HuH-7.5 (cell line): Measurements from ENCODE around the gene GRAMD1C.

ENCODE experiments used
- DNase-seq: peaks from one replicate; pipeline ENCODE4 v3.0.0; 2011; ENCODE audit warnings: low spot score

Gene GRAMD1C

GRCh38 chr3:113852506-113852905 lies 13.9 kb downstream of the GRAMD1C start:
- DNase-seq, result no peak

GRCh38 chr3:113867506-113867905 lies 28.9 kb downstream of the GRAMD1C start:
- no peak for DNase-seq

- DNase-seq, result no peak
Measured at GRCh38 chr3:113873293-113873692, 34.7 kb downstream of the GRAMD1C start.

- peak; percentile 58 for DNase-seq
Measured at GRCh38 chr3:113873814-113874526, 35.4 kb downstream of the GRAMD1C start.

- DNase-seq, result no peak
Measured at GRCh38 chr3:113878403-113878802, 39.8 kb downstream of the GRAMD1C start.

GRCh38 chr3:113885050-113885449 lies 46.5 kb downstream of the GRAMD1C start:
- no peak for DNase-seq

GRCh38 chr3:113890256-113890900 lies 51.8 kb downstream of the GRAMD1C start:
- peak; percentile 38 for DNase-seq

GRCh38 chr3:113894927-113895326 lies 56.3 kb downstream of the GRAMD1C start:
- no peak for DNase-seq

- no peak for DNase-seq
Measured at GRCh38 chr3:113895964-113896363, 57.4 kb downstream of the GRAMD1C start.

- no peak for DNase-seq
Measured at GRCh38 chr3:113896930-113897329, 58.3 kb downstream of the GRAMD1C start.

- DNase-seq, result no peak
Measured at GRCh38 chr3:113897373-113897777, 58.8 kb downstream of the GRAMD1C start.

GRCh38 chr3:113898892-113899291 lies 60.3 kb downstream of the GRAMD1C start:
- no peak for DNase-seq

- no peak for DNase-seq
Measured at GRCh38 chr3:113906568-113907140, 68.1 kb downstream of the GRAMD1C start.

- no peak for DNase-seq
Measured at GRCh38 chr3:113908133-113908532, 69.5 kb downstream of the GRAMD1C start.

GRCh38 chr3:113910966-113911365 lies 72.4 kb downstream of the GRAMD1C start:
- no peak for DNase-seq

GRCh38 chr3:113912552-113913236 lies 74.1 kb downstream of the GRAMD1C start:
- DNase-seq, result peak; percentile 31

- DNase-seq, result no peak
Measured at GRCh38 chr3:113914646-113915045, 76.1 kb downstream of the GRAMD1C start.

GRCh38 chr3:113927556-113927955 lies 89.0 kb downstream of the GRAMD1C start:
- DNase-seq, result no peak

- no peak for DNase-seq
Measured at GRCh38 chr3:113946831-113947230, 108.2 kb downstream of the GRAMD1C start.

GRCh38 chr3:113947372-113948014 lies 108.9 kb downstream of the GRAMD1C start, which contains the start of gene ZDHHC23:
Gene ZDHHC23 (plus strand): TSS chr3:113948013. CDS start chr3:113948803, 790 bp downstream.
- peak; percentile 85 for DNase-seq

- DNase-seq, result peak; percentile 75
Measured at GRCh38 chr3:113948015-113948917, 109.7 kb downstream of the GRAMD1C start.
